DND-41 (cell line): ENCODE results near the gene RBM47.
"Not testable (repeated sequence)": the region's sequence is repeated elsewhere in the genome, so short reads cannot be mapped to it uniquely, and the experiment has no call there.

ENCODE experiments used
- ATAC-seq: fragments of 200-7000 bp; cut with Tn5 transposase; 3 replicates; pipeline ENCODE4 v1.9.1; 2021; ENCODE audit warnings: low read depth; ENCODE audit not compliant: insufficient read depth
- DNase-seq: peaks from one replicate; pipeline ENCODE4 v3.0.0-alpha.2; 2020
- H2AFZ ChIP-seq: 2 replicates; pipeline ENCODE4 v1.6.0; 2012; ENCODE audit warnings: low read depth, low read length
- H3K27ac ChIP-seq: 2 replicates; pipeline ENCODE4 v1.5.1; 2012; ENCODE audit warnings: low read length, inconsistent platforms
- H3K27me3 ChIP-seq: fragments of 200-600 bp; sonication (generic); 2 replicates; pipeline ENCODE4 v1.6.0; 2012; ENCODE audit warnings: low read length, mild to moderate bottlenecking, inconsistent platforms; ENCODE audit not compliant: insufficient read depth, poor library complexity
- H3K36me3 ChIP-seq: 2 replicates; pipeline ENCODE4 v1.5.1; 2012; ENCODE audit warnings: low read length, inconsistent platforms; ENCODE audit not compliant: insufficient read depth
- H3K4me1 ChIP-seq: 2 replicates; pipeline ENCODE4 v1.5.1; 2012; ENCODE audit warnings: mild to moderate bottlenecking, low read length; ENCODE audit not compliant: insufficient read depth
- H3K4me2 ChIP-seq: 2 replicates; pipeline ENCODE4 v1.6.0; 2012; ENCODE audit warnings: mild to moderate bottlenecking, moderate library complexity, low read length, inconsistent platforms; ENCODE audit not compliant: insufficient read depth
- H3K4me3 ChIP-seq, 2 experiments: fragments of 200-600 bp in 1 of 2; shearing (Covaris generic) in 1 of 2; 2 replicates each; pipeline ENCODE4 v1.5.1; 2012 to 2016; ENCODE audit warnings: inconsistent platforms in 2 of 2, low read length in 2 of 2, mild to moderate bottlenecking in 2 of 2, low read depth in 1 of 2, moderate library complexity in 1 of 2
- H3K79me2 ChIP-seq: 2 replicates; pipeline ENCODE4 v1.6.0; 2012; ENCODE audit warnings: low read length, inconsistent platforms; ENCODE audit not compliant: insufficient read depth
- H3K9ac ChIP-seq: 2 replicates; pipeline ENCODE4 v1.6.0; 2012; ENCODE audit warnings: low read depth, mild to moderate bottlenecking, inconsistent platforms, low read length, moderate library complexity
- H3K9me3 ChIP-seq: 2 replicates; pipeline ENCODE4 v1.5.1; 2012; ENCODE audit warnings: low read length, moderate library complexity, mild to moderate bottlenecking, inconsistent platforms; ENCODE audit not compliant: insufficient read depth, severe bottlenecking
- H4K20me1 ChIP-seq: 2 replicates; pipeline ENCODE4 v1.6.0; 2012; ENCODE audit warnings: low read length; ENCODE audit not compliant: insufficient read depth
- EZH2 ChIP-seq: IDR thresholded peaks from 3 replicates; pipeline ENCODE4 v1.6.1; 2012; ENCODE audit warnings: borderline replicate concordance, low read depth, mild to moderate bottlenecking, moderate library complexity, low read length, inconsistent platforms; ENCODE audit not compliant: severe bottlenecking
- TF ChIP-seq, protein P1 (sequence below): IDR thresholded peaks from 2 replicates; pipeline ENCODE4 v1.5.1; 2012; ENCODE audit warnings: borderline replicate concordance, low read length, moderate library complexity, mild to moderate bottlenecking; ENCODE audit not compliant: poor library complexity, severe bottlenecking; ENCODE audit errors: extremely low read depth

RBM47 gene

DNA sequence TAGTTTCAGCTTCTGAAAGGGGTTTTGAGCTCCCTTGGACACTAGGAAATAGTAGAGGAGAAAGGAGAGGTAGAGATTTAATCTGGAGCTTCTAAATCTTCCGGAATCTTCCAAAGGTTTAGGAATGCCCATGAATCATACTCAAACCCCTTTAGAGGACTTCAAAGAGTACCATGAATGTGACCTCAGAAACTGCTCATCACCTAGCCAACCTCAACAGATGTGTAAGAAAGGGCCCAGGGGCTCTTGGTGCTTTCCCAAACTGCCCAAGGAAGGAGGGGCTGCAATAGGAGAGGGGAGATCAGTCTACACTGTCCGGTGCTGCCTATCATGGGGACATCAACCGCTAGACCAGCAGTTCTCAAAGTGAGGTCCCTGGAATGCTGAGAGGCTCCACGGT lies 109.1 kb downstream of the RBM47 start:
- H3K4me2 ChIP-seq, result no peak overlapping the region
- H3K4me3 ChIP-seq, result no peak overlapping the region
- H3K27me3 ChIP-seq, result no peaks in the 10 kb centered on the region
- H2AFZ ChIP-seq, result no peak overlapping the region
- no peaks in the 10 kb centered on the region for H3K9me3 ChIP-seq
- no peak overlapping the region for H3K27ac ChIP-seq
- no peak for DNase-seq
- no peaks in the 10 kb centered on the region for H4K20me1 ChIP-seq
- ATAC-seq, result no peak
- H3K9ac ChIP-seq, result no peak overlapping the region
- no peaks in the 10 kb centered on the region for H3K36me3 ChIP-seq
- no peak for TF ChIP-seq EZH2
- H3K4me1 ChIP-seq, result no peaks in the 10 kb centered on the region
- no peaks in the 10 kb centered on the region for H3K79me2 ChIP-seq

DNA sequence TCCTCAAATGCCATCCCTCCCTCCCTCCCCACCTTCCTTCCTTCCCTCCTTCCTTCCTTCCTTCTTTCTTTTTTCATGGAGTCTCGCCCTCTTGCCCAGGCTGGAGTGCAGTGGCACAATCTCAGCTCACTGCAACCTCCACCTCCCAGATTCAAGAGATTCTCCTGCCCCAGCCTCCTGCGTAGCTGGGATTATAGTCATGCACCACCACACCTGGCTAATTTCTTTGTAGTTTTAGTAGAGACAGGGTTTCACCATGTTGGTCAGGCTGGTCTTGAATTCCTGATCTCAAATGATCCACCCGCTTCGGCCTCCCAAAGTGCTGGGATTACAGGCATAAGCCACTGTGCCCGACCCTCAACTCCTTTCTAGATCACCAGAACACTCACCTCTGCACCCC lies 112.6 kb downstream of the RBM47 start:
- H3K4me3 ChIP-seq, ATAC-seq, H3K4me1 ChIP-seq, H2AFZ ChIP-seq, DNase-seq, H3K9me3 ChIP-seq, H4K20me1 ChIP-seq, H3K27me3 ChIP-seq, H3K9ac ChIP-seq, H3K36me3 ChIP-seq, H3K79me2 ChIP-seq, H3K27ac ChIP-seq, H3K4me2 ChIP-seq: not testable (repeated sequence)

DNA sequence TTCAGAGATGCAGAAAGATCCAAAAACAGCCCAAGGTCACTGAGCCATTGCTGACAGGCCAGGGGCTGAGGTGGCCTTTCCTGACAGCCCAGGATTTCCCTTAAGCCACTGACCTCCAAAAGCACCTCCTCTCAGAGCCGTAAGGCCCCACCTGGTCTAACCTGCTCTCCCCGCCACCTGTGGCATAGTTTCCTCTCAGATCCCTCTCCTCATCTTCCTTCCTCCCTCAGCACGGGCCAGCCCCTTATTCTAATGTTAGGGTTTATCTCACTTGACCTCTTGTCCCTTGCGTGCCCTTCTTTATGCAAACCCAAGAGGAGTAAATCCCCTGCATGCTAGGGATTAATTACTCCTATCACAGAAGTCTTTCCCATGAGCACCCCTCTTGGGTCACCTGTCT lies 113.0 kb downstream of the RBM47 start:
- Histone ChIP-seq H3K27ac (no peak overlapping the region), H2AFZ (no peak overlapping the region)
- TF ChIP-seq, protein P1, sequence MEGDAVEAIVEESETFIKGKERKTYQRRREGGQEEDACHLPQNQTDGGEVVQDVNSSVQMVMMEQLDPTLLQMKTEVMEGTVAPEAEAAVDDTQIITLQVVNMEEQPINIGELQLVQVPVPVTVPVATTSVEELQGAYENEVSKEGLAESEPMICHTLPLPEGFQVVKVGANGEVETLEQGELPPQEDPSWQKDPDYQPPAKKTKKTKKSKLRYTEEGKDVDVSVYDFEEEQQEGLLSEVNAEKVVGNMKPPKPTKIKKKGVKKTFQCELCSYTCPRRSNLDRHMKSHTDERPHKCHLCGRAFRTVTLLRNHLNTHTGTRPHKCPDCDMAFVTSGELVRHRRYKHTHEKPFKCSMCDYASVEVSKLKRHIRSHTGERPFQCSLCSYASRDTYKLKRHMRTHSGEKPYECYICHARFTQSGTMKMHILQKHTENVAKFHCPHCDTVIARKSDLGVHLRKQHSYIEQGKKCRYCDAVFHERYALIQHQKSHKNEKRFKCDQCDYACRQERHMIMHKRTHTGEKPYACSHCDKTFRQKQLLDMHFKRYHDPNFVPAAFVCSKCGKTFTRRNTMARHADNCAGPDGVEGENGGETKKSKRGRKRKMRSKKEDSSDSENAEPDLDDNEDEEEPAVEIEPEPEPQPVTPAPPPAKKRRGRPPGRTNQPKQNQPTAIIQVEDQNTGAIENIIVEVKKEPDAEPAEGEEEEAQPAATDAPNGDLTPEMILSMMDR, result no peak
- TF ChIP-seq EZH2, result no peak

DNA sequence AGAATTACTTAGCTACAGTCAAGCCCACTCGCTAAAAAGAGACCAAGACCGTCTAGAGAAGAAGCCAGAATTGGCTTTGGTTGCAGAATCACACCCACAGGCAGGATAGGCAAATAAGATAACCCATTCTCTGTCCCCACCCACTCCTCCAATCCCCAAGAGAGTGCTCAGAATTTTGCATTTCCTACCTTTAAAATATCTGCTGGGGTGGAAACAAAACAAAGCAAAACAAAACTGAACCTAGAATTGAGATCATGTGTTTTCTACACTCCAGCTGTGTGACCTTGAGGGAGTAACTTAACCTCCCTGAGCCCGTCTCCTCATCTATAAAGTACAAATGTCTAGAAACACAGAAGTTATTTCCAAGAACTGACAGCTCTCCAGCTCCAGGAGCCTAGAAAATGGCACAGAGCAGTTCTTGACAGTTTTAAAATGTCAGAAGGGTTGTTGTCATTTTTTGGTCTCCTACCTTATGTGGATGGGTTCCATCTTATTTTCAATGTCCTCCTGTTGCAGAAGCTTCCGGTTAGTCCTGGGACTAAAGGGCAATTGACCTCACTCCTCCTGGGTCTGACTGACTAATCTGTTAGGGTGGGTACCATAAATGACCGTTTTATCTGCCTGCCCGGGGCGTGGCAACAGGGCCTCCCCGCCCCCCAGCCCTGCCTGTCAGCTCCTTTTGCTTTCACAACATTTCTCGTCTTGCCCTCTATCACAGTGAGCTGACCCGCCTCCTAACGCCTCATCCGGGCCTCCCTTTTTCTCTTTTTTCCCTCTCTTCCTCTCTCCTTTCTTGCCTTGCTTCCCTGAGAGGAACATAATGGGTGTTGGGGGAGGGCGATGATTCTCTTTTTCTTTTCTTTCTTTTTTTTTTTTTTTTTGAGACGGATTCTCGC lies 114.0 kb downstream of the RBM47 start:
- TF ChIP-seq EZH2, result no peak
- TF ChIP-seq, protein P1, result no peak
- H3K27me3 ChIP-seq, result peaks cover 5% of the 10 kb centered on the region
- H3K27ac ChIP-seq, result no peak overlapping the region
- no peaks in the 10 kb centered on the region for H4K20me1 ChIP-seq
- no peaks in the 10 kb centered on the region for H3K4me1 ChIP-seq
- no peak overlapping the region for H3K4me2 ChIP-seq
- H3K4me3 ChIP-seq, result no peak overlapping the region
- ATAC-seq, result no peak
- no peaks in the 10 kb centered on the region for H3K79me2 ChIP-seq
- H3K36me3 ChIP-seq, result no peaks in the 10 kb centered on the region
- DNase-seq, result no peak
- H2AFZ ChIP-seq, result no peak overlapping the region
- H3K9ac ChIP-seq, result no peak overlapping the region
- H3K9me3 ChIP-seq, result no peaks in the 10 kb centered on the region

More for the DNA sequence above, 113.0 kb downstream of the RBM47 start:
- no peaks in the 10 kb centered on the region for H3K9me3 ChIP-seq
- H3K4me1 ChIP-seq, result no peaks in the 10 kb centered on the region
- H3K36me3 ChIP-seq, result no peaks in the 10 kb centered on the region
- H4K20me1 ChIP-seq, result no peaks in the 10 kb centered on the region
- H3K4me3 ChIP-seq, result no peak overlapping the region
- no peaks in the 10 kb centered on the region for H3K79me2 ChIP-seq
- H3K9ac ChIP-seq, result no peak overlapping the region
- no peak for DNase-seq
- peaks cover 5% of the 10 kb centered on the region for H3K27me3 ChIP-seq
- no peak overlapping the region for H3K4me2 ChIP-seq
- no peak for ATAC-seq
